Kidney epithelial cell (primary cell): Measurements from ENCODE around the gene GNLY. TPM values are rescaled to one million over a fixed set of nuclear protein-coding genes. Genes with fewer than 3 reads are reported as not detected.

ENCODE experiments used
- DNase-seq: peaks from one replicate; pipeline ENCODE4 v3.0.0-alpha.2; 2010; ENCODE audit warnings: low read depth
- H3K27me3 ChIP-seq: 2 replicates; pipeline ENCODE4 v1.6.0; 2011; ENCODE audit warnings: low read length; ENCODE audit not compliant: control insufficient read depth, insufficient read depth
- H3K36me3 ChIP-seq: 2 replicates; pipeline ENCODE4 v1.5.1; 2011; ENCODE audit warnings: low read length; ENCODE audit not compliant: control insufficient read depth, insufficient read depth
- H3K4me3 ChIP-seq: 2 replicates; pipeline ENCODE4 v1.5.1; 2011; ENCODE audit warnings: low read depth, mild to moderate bottlenecking, control low read depth, low read length
- CTCF ChIP-seq: IDR thresholded peaks from 2 replicates; pipeline ENCODE4 v1.5.1; 2011; ENCODE audit warnings: mild to moderate bottlenecking, moderate library complexity, low read length, control low read depth, inconsistent platforms; ENCODE audit not compliant: insufficient read depth, poor library complexity, severe bottlenecking
- total RNA-seq: library from RNA; depleted of rRNA; stranded (reverse); fragments of >200 nt; gene quantifications from 2 replicates; pipeline ENCODE4 v1.2.3, GENCODE V29; 2015

The GNLY gene
- total RNA-seq, 1 donor from 2014 or later, result not detected

GRCh38 chr2:85747441-85747840 is 53.3 kb downstream of the GNLY start:
- H3K27me3 ChIP-seq, result peaks cover 33% of the 10 kb centered on the region
- H3K4me3 ChIP-seq, result no peak overlapping the region
- TF ChIP-seq CTCF, result no peak

GRCh38 chr2:85748039-85748734 is 54.0 kb downstream of the GNLY start:
- Histone ChIP-seq H3K4me3 (no peak overlapping the region), H3K27me3 (peaks cover 41% of the 10 kb centered on the region), H3K36me3 (no peaks in the 10 kb centered on the region)
- no peak for DNase-seq
- no peak for TF ChIP-seq CTCF

More at GRCh38 chr2:85747441-85747840, 53.3 kb downstream of the GNLY start:
- no peaks in the 10 kb centered on the region for H3K36me3 ChIP-seq
- DNase-seq, result no peak

Other genes with a start within 250 kb of the GNLY start
- 147 and 160 TPM in 2 replicates for gene MAT2A, start 155.2 kb upstream of the GNLY start, total RNA-seq
- 25.7 and 37.0 TPM in 2 replicates for gene GGCX, start 132.9 kb upstream of the GNLY start, total RNA-seq
- 42.3 and 53.5 TPM in 2 replicates for gene VAMP8, start 116.8 kb upstream of the GNLY start, total RNA-seq
- 16.5 and 28.5 TPM in 2 replicates for gene VAMP5, start 109.9 kb upstream of the GNLY start, total RNA-seq
- 220 and 271 TPM in 2 replicates for gene RNF181, start 98.6 kb upstream of the GNLY start, total RNA-seq
- gene TMEM150A, start 91.7 kb upstream of the GNLY start, total RNA-seq, result 19.1 and 24.4 TPM in 2 replicates
- 12.6 and 12.8 TPM in 2 replicates for gene C2orf68, start 82.3 kb upstream of the GNLY start, total RNA-seq
- 56.8 and 86.4 TPM in 2 replicates for gene USP39, start 78.2 kb upstream of the GNLY start, total RNA-seq
- gene SFTPB, start 26.2 kb upstream of the GNLY start, total RNA-seq, result not detected in 2 replicates
- gene ATOH8, start 59.6 kb downstream of the GNLY start, total RNA-seq, result 0.41 and 1.0 TPM in 2 replicates
- gene ST3GAL5, start 194.6 kb downstream of the GNLY start, total RNA-seq, result 3.0 and 3.8 TPM in 2 replicates